NCI-H345 (cell line): ENCODE results near the gene OR6N2.

Experiments
- DNase-seq: peaks from one replicate; lab custom pipeline; 2025; lab: John Stamatoyannopoulos, UW

OR6N2 gene, protein sequence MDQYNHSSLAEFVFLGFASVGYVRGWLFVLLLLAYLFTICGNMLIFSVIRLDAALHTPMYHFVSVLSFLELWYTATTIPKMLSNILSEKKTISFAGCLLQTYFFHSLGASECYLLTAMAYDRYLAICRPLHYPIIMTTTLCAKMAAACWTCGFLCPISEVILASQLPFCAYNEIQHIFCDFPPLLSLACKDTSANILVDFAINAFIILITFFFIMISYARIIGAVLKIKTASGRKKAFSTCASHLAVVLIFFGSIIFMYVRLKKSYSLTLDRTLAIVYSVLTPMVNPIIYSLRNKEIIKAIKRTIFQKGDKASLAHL

DNA sequence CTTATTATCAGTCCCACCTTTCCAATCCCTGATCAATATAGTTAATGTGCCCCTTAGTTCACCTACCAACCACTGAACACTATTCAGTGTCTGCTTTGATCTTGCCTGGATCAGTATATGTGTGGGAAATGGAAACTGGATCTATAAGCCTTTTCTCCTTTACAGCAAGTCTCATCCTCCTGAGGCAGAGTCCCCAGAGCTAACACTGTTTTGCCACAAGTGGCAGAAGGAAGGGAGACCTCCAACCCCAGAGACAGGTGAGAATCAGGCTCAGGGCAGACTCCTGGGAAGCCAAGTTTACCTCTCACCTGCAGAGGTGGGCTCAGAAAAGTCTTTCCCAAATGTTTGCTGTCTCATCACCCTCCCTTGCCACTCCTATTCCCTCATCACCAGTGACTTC lies at the start of gene OR6N2:
TSS of gene OR6N2 (minus strand) at position 101 of the 400 bp plus-strand sequence. CDS start 3,569 bp downstream, outside the sequence.
- no peak for DNase-seq

DNA sequence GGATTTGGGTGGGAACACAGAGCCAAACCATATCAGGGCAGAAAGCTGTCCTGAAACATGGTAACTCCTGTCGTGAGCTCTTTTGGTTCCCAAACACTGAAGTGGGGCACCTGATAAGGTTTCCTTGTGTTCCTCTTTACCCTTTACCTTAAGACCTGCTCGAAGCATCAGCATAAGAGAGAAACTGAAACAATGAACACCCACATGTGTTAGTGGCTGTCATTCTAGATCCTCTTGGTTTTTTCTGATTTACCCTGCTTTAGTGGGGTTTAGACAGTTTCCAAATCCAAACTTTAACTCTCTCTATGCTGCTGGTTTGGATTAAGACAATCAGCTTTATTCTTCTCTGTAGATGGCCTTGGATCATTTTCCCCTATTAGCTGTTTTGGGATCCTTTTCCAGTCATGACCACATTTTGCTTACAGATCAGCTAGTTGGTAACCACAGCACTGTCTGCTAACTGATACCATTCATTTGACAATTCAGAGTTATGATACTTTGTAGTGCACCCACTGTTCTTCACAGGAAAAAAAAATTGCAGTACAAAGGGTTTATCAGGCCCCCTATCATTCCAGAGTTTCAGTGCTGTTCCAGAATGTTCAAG lies 49.2 kb upstream of the OR6N2 start:
- DNase-seq = no peak

DNA sequence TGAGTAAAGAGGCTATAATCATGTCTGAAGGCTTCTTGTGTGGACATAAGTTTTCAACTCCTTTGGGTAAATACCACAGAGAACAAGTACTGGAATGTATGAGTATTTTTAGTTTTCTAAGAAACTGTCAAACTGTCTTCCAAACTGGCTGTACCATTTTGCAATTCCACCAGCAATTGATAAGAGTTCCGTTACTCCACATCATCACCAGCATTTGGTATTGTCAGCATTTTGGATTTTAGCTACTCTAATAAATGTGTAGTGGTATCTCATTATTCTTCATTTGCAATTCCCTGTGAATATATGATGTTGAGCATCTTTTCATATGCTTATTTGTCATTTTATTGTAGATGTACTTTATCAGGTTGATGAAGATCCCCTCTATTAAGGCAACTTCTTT lies 40.7 kb upstream of the OR6N2 start:
- no peak for DNase-seq

DNA sequence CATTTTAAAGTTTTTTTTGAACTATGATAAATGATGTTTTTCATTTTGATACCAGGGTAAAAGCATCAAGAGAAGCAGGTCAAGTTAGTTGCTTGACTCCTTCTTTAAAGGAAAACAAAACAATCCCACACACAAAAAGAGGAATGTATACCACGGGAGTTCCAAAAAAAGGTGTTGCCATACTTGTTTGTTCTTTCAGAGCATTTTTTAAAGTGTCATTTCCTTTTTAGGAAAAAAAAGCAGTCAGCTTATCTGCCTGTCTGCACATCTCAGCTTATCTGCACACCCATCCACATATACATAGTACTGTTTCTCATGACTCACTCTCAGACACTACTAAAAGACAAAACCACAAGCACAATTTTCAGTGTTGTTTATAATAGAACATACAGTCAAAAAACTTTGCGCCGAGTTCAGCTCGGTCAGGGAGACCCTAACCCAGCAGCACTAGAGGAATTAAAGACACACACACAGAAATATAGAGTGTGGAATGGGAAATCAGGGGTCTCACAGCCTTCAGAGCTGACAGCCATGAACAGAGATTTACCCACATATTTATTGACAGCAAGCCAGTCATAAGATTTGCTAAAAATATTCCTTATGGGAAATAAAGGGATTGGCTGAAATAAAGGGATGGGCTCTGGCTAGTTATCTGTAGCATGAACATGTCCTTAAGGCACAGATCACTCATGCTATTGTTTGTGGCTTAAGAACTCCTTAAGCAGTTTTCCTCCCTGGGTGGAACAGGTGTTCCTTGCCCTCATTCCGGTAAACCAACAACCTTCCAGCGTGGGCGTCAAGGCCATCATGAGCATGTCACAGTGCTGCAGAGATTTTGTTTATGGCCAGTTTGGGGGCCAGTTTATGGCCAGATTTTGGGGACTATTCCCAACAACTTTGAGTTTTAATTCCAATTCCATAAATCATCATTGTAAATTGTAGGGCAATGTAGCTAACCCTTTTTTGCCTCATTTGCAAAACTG lies 38.7 kb upstream of the OR6N2 start:
- DNase-seq = no peak

DNA sequence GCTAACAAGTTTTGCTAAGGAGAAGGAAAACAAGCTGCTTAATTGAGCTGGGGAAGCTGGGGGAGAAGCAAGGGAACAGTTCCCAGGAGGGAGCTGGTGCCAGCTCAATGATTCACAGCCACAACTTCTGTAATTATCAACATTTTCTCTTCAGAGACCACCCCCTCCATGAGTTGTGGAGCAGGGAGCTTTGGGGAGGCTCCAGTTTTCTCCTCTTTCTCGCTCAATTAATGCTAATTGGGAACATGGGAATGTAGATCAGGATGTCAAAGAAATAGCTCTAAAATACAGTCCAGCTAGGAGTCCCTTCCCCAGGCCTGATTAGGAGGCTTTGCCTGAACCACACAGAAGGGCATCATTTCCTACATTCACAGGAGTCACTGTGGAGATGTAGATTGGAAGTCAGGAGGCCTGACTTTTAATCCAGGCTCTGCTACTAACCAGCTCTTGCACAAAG lies 38.0 kb upstream of the OR6N2 start:
- DNase-seq = no peak

- no peak for DNase-seq
Measured at GRCh38 chr1:158818560-158818959, 37.6 kb upstream of the OR6N2 start.

GRCh38 chr1:158814970-158815369 lies 34.0 kb upstream of the OR6N2 start:
- no peak for DNase-seq

DNA sequence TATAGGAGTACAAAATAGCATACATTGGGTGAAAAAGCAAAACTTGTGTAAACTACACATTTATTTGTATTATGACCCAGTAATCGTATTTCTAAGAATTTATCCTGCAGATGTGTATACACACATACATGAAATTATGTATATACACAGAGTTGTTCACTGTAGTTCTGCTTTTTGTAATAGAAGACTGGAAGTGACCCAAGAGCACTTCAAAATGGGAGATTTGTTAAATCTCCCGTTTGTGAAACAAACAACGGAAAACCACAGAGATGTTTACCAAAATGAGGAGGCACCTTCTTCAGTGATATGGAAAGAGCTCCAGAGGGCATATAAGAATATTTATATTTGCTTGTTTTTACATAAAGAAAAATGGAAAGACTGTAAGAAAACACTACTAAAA lies 32.2 kb upstream of the OR6N2 start:
- no peak for DNase-seq

DNA sequence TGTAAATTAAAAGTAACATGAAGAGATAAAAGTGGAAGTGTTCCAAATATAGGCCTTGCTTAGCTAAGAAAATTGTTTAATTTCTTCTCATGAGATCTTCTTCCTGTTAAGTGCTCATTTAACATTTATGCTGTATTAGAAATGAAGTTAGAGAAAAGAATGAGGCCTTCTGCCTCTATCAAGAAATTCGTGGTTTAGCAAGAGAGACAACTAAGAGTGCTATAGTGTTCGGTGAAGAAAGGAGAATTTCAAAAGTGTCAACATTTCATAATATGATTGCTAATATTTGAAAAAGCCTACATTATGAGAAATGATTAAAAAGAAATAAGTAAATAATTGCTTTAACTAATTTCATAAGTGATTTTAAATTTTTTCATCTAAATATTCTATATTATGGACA lies 31.3 kb upstream of the OR6N2 start:
- DNase-seq = no peak

DNA sequence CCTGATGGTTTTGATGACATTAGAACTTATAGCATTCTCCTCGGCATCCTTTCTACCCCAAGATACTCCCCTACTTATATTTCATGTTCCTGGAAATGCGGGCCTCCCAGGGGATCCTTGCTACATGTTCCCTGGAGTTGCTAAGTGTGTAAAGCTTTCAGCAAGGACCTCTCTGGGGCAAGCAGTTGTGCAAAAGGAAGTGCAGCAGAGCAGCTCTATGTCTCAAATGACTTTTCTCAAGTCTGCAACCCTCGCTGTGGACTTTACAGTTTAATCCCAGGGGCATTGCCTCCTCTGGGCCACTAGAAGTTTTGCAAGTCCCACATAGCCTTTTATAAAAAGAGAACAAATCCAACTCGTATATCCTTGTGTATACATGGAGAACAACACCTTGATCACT lies 29.3 kb upstream of the OR6N2 start:
- DNase-seq = no peak

DNA sequence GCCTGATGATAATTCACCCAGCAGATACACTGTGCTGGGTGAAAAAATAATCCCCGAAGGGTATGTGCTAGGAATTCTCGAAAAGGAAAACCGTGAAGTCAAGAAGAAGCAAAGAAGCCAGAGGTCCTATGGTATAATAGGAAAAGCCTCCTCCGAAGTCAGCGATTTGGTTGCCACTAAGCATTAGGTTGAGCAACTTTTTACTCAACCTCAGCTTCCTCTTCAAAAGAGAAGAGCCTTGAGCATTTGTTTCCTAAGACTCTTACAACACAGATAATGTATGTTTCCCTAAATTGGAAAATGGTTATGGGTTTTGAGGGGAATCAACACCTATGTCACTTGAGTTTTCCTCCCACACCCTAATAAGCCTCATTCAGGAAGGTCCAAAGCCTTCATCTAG lies 28.9 kb upstream of the OR6N2 start:
- DNase-seq = no peak

DNA sequence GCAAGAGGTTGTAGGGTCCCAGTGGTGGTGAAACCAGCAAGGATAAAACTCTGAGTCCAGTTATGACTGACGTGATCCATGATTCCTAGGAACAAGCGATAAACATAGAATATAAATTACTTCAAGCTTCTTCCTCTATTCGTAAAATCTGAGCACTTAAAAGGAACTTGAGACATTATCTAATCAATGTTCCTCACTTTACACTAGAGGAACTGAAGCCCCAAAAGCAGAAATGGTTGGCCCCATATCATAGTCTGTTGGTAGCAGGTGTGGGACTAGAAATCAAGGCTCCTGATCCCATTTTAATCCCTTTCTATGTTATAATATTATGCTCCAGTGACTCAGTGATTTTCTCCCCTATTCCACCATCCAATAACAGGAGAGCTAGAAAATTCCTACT lies 28.3 kb upstream of the OR6N2 start:
- DNase-seq = no peak

DNA sequence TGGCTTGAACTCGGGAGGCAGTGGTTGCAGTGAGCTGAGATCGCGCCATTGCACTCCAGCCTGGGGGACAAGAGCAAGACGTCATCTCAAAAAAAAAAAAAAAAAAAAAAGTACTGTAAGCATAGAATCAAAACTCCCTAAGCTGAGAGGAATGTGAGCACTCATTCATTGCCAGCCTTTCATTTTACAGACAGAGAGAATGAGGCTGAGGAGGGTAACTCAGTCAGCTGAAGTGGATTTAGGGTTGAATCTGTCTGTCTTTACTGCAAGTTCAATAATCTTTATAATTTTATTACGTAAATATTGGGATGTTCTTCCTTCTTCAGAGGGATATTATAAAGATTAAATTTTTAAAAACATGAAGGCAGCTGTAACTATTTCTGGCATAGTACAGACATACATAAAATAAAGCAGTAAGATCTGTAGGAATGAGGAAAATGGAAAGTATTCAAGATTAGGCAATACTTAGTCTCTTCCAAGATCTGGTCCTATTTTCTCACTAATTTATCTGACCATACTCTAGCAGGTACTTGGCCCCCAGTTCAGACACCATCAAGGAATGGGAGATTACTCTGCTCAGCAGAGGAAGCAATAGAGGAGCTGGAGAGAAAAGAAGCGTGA lies 26.0 kb upstream of the OR6N2 start:
- no peak for DNase-seq

- DNase-seq = no peak
Measured at GRCh38 chr1:158803678-158804077, 22.7 kb upstream of the OR6N2 start.

DNA sequence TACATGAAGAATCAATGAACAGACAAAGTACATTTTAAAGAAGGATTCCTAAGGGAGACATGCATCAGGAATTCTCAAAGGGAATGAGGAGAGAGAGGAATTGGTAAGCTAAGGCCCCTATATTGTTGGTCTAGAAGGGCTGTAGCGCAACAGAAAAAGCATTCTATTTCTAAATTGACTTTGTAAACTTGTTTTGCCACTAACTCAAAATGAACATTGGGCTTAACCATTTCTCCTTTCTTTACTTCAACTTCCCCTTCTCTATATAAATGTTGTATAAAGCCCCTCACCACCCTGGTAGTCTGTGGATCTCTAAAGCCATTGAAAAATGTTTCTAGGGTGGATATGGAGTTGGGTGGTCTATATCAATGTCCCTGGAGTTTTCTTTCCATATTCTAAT lies 20.4 kb upstream of the OR6N2 start:
- no peak for DNase-seq

DNA sequence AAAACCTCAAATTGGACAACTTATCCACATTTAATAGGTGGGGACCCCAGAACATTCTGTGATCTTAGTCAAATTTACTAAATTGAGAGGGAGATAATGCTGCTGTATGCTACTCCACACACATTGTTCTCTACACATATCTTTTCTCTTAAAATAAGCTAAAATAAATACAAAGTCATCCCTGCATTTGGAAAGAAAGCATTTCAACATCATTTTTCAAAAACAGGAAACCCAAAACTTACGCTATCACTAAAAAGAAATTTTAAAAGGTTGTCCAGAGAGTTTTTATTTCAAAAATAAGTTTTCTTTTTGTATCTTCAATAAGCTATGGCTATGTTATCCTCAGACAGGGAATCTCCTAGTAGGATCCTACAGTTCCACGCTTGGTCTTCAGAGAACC lies 19.5 kb upstream of the OR6N2 start:
- DNase-seq = no peak

GRCh38 chr1:158799689-158800088 lies 18.7 kb upstream of the OR6N2 start:
- no peak for DNase-seq

DNA sequence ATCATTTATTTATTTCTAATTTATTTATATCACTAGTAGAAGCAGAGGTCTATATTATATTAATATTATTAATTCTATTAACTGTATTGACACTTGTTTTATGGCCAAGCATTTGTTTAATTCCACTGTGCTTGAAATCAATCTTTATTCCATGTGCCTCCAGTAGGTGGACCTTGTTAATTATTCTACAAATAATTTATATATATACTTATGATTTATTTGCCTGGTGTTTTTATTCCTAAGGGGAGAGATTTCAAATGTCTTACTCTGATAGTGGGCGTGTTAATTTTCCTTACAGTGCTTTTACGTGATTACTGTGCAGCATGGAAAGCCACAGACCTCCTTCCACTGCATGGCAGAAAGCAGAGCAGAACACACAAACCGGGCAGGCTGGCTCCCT lies 17.5 kb upstream of the OR6N2 start:
- no peak for DNase-seq

DNA sequence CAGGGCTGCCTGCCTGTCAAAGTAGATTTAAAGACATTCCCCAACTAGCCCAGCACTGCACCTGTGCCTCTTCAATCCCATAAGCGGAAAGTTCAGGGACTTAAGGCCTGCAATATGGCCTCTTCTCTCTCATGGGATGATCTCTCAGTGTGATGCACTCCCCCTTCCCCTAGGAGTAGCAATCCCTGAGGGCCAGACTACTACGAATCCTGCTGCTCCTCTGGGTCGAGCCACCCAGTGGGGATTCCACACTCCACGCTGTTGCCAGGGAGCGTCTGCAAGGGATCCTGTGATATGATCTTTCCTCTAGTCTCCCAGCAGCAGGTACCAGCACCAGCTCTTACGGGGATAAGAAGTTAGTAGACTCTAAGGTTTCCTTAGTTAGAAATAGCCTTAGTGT lies 13.2 kb upstream of the OR6N2 start:
- no peak for DNase-seq

DNA sequence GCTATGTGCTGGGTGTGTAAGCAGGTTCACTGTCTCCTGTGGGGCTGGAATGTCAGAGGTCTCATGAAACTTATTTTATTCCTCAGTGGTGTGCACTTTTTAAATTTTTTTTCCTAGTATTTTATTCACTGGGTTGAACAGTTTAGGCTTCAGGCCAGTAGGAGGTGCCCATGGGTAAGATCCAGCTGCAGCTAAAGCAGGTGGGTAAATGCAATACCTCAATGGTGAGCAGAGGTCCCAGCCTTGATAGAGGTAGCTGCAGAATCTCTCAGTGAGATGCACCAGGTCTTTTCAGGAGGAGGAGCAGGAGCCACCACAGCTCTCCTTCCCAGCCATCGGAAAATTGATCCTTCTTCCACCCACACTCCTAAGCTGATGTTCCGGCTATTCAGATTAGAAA lies 12.6 kb upstream of the OR6N2 start:
- no peak for DNase-seq

DNA sequence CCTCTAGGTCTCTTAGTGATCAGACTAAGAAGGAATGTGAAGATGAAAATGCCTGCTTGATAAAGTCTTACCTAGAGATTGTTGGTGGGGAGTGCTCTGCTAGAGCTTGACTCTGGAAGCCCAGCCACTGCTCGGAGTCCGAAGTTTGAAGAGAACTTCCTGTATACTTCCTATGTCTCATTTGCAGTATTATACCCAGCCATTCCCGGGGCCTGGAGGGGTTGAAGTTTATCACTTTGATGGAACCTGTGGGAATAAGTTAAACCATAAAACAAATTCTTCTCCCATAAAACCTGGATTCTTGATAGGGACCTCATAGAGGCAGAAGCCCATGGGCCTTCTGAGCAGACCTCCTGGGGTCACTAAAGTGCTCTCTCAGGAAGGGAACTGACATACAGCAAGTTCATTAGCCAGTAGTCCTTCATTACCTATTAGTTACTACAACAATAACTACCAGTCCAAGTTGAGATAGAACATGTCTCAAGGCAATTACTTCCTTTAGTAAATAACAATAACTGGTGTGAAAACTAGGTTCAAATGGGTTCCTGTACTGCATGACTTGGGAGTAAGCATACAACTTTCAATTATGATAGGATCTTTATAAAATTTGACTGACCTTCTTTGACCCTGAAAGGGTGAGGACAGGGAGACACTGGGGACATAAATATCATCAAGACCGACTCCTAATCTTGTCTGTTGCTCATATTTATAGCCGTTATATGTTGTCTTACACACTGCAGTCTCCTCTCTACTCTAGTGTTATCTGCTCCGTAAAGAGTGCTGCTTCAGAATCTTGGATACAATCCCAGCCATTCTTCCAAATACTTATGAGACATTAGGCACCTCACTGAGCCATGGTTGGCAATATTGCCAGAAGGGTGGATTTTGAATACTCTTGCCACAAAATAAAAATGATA lies 8.8 kb downstream of the OR6N2 start, which contains the start of gene OR6N1:
TSS of gene OR6N1 (minus strand) at position 246 of the 917 bp plus-strand sequence. CDS start 5,513 bp downstream, outside the sequence.
- no peak for DNase-seq
